Lower leg skin (tissue), 4 donors: ENCODE results near the gene CDK17. TPM values are rescaled to one million over a fixed set of nuclear protein-coding genes. Genes with fewer than 3 reads are reported as not detected.
"Not testable (repeated sequence)": the region's sequence is repeated elsewhere in the genome, so short reads cannot be mapped to it uniquely, and the experiment has no call there.

Source experiments
- DNase-seq, 2 donors: peaks; one replicate each; pipeline ENCODE4 v3.0.0-alpha.2; 2019; ENCODE audit warnings: low spot score in 2 of 2
- H3K4me3 ChIP-seq: fragments of 200-600 bp; sonication (generic); 2 replicates; pipeline ENCODE4 v1.5.1; 2017; ENCODE audit warnings: mild to moderate bottlenecking, low read depth; ENCODE audit not compliant: poor library complexity, severe bottlenecking
- POLR2A ChIP-seq, 2 donors: fragments of 450-650 bp; IDR thresholded peaks; one replicate each; pipeline ENCODE4 v1.6.1; 2016 to 2017; ENCODE audit warnings: antibody characterized with exemption in 2 of 2, mild to moderate bottlenecking in 1 of 2, moderate library complexity in 1 of 2
- WGBS, 2 donors: methylation state at CpG; one replicate each; pipeline ENCODE4 v1.1.5; 2018; 5-methylcytosine and 5-hydroxymethylcytosine counted together
- intact Hi-C: fragments of 100-400 bp; cut with DNase I; formaldehyde crosslinking; loops from one replicate; pipeline ENCODE4 v1.15.0; 2023; ENCODE audit warnings: low total_unique reads
- total RNA-seq, 4 donors: library from RNA; depleted of rRNA; stranded (reverse); fragments of >200 nt; gene quantifications; one replicate each; pipeline ENCODE4 v1.1.0, GENCODE V29; 2016
- TF ChIP-seq, protein P1 (sequence below), 3 donors: fragments of 450-650 bp; IDR thresholded peaks; one replicate each; pipeline ENCODE4 v1.5.1; 2016; ENCODE audit warnings: antibody characterized with exemption in 3 of 3, mild to moderate bottlenecking in 3 of 3, moderate library complexity in 2 of 3

CDK17 gene
- total RNA-seq, 4 donors from 2014 or later: 27.3 to 41.9 (median 30.8) TPM

- WGBS, 2 donors: 76 to 78% methylated on average over 3 of the region's 3 CpGs
- TF ChIP-seq, protein P1, sequence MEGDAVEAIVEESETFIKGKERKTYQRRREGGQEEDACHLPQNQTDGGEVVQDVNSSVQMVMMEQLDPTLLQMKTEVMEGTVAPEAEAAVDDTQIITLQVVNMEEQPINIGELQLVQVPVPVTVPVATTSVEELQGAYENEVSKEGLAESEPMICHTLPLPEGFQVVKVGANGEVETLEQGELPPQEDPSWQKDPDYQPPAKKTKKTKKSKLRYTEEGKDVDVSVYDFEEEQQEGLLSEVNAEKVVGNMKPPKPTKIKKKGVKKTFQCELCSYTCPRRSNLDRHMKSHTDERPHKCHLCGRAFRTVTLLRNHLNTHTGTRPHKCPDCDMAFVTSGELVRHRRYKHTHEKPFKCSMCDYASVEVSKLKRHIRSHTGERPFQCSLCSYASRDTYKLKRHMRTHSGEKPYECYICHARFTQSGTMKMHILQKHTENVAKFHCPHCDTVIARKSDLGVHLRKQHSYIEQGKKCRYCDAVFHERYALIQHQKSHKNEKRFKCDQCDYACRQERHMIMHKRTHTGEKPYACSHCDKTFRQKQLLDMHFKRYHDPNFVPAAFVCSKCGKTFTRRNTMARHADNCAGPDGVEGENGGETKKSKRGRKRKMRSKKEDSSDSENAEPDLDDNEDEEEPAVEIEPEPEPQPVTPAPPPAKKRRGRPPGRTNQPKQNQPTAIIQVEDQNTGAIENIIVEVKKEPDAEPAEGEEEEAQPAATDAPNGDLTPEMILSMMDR (IDR thresholded peaks at IDR 0.05): no peak
- TF ChIP-seq POLR2A (IDR thresholded peaks at IDR 0.05): no peak
- no peak for DNase-seq
- intact Hi-C loops: no loop called here
- no peak overlapping the region for H3K4me3 ChIP-seq
Measured at GRCh38 chr12:96352161-96352835, 47.9 kb downstream of the CDK17 start.

DNA sequence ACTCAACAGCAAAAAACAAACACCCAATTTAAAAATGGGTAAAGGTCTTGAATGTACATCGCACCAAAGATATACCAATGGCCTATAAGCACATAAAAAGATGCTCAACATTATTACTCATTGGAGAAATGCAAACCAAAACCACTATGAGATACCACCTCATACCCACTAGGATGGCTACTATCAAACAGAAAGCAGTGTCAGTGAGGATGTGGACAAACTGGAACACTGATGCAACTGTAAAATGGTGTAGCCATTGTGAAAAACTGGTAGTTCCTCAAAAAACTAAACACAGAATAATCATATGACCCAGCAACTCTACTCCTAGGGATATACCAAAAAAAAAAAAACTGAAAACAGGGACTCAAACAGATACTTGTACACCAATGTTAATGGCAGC lies 49.3 kb downstream of the CDK17 start:
- 92 to 95% methylated on average over 1 of the region's 1 CpG for WGBS, 2 donors
- no peak overlapping the region for H3K4me3 ChIP-seq
- intact Hi-C loops: no loop called here
- TF ChIP-seq, protein P1 (IDR thresholded peaks at IDR 0.05): no peak
- TF ChIP-seq POLR2A (IDR thresholded peaks at IDR 0.05): no peak
- no peak for DNase-seq

DNA sequence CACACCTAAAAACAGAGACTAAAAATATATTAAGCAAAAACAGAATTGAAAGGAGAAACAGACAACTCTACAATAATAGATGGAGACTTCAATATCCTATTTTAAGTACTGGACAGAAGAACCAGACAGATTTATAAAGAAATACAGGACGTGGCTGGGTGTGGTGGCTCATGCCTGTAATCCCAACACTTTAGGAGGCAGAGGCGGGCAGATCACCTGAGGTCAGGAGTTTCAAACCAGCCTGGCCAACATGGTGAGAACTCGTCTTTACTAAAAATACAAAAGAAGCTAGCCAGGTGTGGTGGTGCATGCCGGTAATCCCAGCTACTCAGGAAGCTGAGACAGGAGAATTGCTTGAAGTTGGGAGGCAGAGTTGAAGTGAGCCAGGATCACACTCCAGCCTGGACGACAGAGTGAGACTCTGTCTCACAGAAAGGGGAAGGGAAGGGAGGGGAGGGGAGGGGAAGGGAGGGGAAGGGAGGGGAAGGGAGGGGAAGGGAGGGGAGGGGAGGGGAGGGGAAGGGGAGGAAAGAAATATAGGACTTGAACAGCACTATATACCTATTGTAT lies 53.0 kb downstream of the CDK17 start:
- no peak for DNase-seq
- H3K4me3 ChIP-seq: no peak overlapping the region
- WGBS, 2 donors: 50 to 51% methylated on average over 5 of the region's 5 CpGs
- intact Hi-C loops: no loop called here
- TF ChIP-seq, protein P1 (IDR thresholded peaks at IDR 0.05): no peak
- TF ChIP-seq POLR2A (IDR thresholded peaks at IDR 0.05): no peak

- 60 to 65% methylated on average over 4 of the region's 4 CpGs for WGBS, 2 donors
Measured at GRCh38 chr12:96346716-96347115, 53.5 kb downstream of the CDK17 start.

GRCh38 chr12:96344124-96344695 lies 56.0 kb downstream of the CDK17 start:
- 64 to 76% methylated on average over 3 of the region's 3 CpGs for WGBS, 2 donors
- intact Hi-C loops: no loop called here
- TF ChIP-seq, protein P1 (IDR thresholded peaks at IDR 0.05): no peak
- TF ChIP-seq POLR2A (IDR thresholded peaks at IDR 0.05): no peak
- H3K4me3 ChIP-seq: no peak overlapping the region
- DNase-seq: no peak

More at GRCh38 chr12:96346716-96347115, 53.5 kb downstream of the CDK17 start:
- DNase-seq, intact Hi-C loops, H3K4me3 ChIP-seq: not testable (repeated sequence)

DNA sequence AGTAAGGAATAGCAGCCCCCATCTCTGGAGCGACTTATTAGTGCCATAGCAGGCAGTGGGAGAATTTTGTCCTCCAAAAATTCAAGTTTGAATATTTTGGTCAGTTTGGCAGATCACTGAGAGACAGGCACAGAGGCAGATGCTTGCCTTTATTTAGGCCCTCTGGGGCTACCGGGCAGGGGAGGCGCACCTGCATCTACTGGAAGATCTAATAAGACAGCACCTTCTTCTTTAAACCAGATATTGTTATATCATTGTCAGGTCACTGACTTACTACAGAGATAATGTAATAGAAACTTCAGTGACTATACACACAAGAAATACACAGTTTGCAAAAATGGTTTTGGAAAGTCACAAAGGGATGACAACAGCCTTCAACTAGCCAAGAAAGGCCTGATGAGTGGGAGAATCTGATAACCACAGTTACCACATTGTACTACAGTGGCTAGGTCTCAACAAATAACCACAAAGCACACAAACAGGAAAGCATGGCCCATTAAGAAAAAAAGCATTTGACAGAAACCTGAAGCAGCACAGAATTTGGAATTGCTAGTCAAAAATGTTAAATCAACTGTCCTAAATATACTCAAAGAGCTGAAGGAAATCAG lies 56.8 kb downstream of the CDK17 start:
- no peak overlapping the region for H3K4me3 ChIP-seq
- no peak for TF ChIP-seq POLR2A (IDR thresholded peaks at IDR 0.05)
- TF ChIP-seq, protein P1 (IDR thresholded peaks at IDR 0.05): no peak
- no peak for DNase-seq
- intact Hi-C loops: no loop called here
- WGBS, 2 donors: 96 to 100% methylated on average over 3 of the region's 3 CpGs

DNA sequence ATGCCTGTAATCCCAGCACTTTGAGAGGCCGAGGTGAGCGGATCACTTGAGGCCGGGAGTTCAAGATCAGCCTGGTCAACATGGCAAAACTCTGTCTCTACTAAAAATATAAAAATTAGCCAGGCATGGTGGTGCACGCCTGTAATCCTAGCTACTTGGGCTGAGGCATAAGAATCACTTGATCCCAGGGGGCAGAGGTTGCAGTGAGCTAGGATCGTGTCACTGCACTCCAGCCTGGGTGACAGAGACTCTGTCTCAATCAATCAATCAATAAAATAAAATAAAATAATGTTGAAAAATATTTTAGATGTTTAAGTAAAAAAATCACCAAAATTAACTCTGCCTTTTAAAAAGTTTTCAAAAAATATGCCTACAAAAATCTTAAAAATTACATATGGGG lies 60.6 kb downstream of the CDK17 start:
- H3K4me3 ChIP-seq, intact Hi-C loops, DNase-seq: not testable (repeated sequence)
- WGBS, 2 donors: 96 to 98% methylated on average over 5 of the region's 5 CpGs
